Liver (tissue), 9 donors: ENCODE measurements around the gene HOXD12. TPM values are rescaled to one million over a fixed set of nuclear protein-coding genes. Genes with fewer than 3 reads are reported as not detected.

ENCODE experiments used
- DNase-seq: peaks from one replicate; pipeline ENCODE4 v3.0.0-alpha.2; 2017; ENCODE audit warnings: low spot score
- H3K27ac ChIP-seq, 2 donors: one replicate each; pipeline ENCODE4 v1.7.0; 2013; ENCODE audit warnings: inconsistent platforms in 2 of 2, low read length in 2 of 2, control low read depth in 1 of 2, low read depth in 1 of 2, mild to moderate bottlenecking in 1 of 2
- H3K27me3 ChIP-seq, 4 donors: one replicate each; pipeline versions ENCODE4 v1.6.1 to v1.7.0; 2013; ENCODE audit warnings: low read length in 3 of 4, inconsistent platforms in 1 of 4, mild to moderate bottlenecking in 1 of 4, moderate library complexity in 1 of 4; ENCODE audit not compliant: control insufficient read depth in 4 of 4, insufficient read depth in 4 of 4
- H3K36me3 ChIP-seq, 4 donors: one replicate each; pipeline versions ENCODE4 v1.6.1 to v1.7.0; 2013; ENCODE audit warnings: low read length in 3 of 4, mild to moderate bottlenecking in 3 of 4, low read depth in 1 of 4, moderate library complexity in 1 of 4; ENCODE audit not compliant: control insufficient read depth in 4 of 4, insufficient read depth in 3 of 4
- H3K4me1 ChIP-seq, 4 donors: one replicate each; pipeline versions ENCODE4 v1.6.1 to v1.7.0; 2013; ENCODE audit warnings: low read length in 3 of 4, mild to moderate bottlenecking in 3 of 4, moderate library complexity in 1 of 4; ENCODE audit not compliant: control insufficient read depth in 4 of 4, insufficient read depth in 4 of 4
- H3K4me3 ChIP-seq, 3 donors: one replicate each; pipeline versions ENCODE4 v1.6.1 to v1.7.0; 2013; ENCODE audit warnings: low read length in 3 of 3, control low read depth in 1 of 3, low read depth in 1 of 3, mild to moderate bottlenecking in 1 of 3
- H3K9ac ChIP-seq, 2 donors: one replicate each; pipeline ENCODE4 v1.7.0; 2013; ENCODE audit warnings: low read length in 2 of 2, mild to moderate bottlenecking in 2 of 2, moderate library complexity in 2 of 2, control low read depth in 1 of 2, low read depth in 1 of 2
- H3K9me3 ChIP-seq, 4 donors: one replicate each; pipeline versions ENCODE4 v1.6.1 to v1.7.0; 2013; ENCODE audit warnings: low read length in 3 of 4; ENCODE audit not compliant: control insufficient read depth in 4 of 4
- EGR1 ChIP-seq, 2 donors: IDR thresholded peaks; 2 replicates each; pipeline ENCODE4 v1.6.1; 2016 to 2018; ENCODE audit warnings: antibody characterized with exemption in 2 of 2, low read depth in 2 of 2
- FOXA1 ChIP-seq: IDR thresholded peaks from 2 replicates; pipeline ENCODE4 v1.6.1; 2016; ENCODE audit warnings: antibody characterized with exemption
- FOXA2 ChIP-seq: IDR thresholded peaks from 2 replicates; pipeline ENCODE4 v1.6.1; 2016; ENCODE audit warnings: antibody characterized with exemption
- HNF4A ChIP-seq, 2 donors: conservative IDR thresholded peaks; 2 replicates each; pipeline ENCODE4 v1.6.1; 2016; ENCODE audit warnings: antibody characterized with exemption in 2 of 2, mild to moderate bottlenecking in 2 of 2
- HNF4G ChIP-seq: IDR thresholded peaks from 2 replicates; pipeline ENCODE4 v1.6.1; 2016; ENCODE audit warnings: antibody characterized with exemption
- JUND ChIP-seq, 2 donors: IDR thresholded peaks; 2 replicates each; pipeline ENCODE4 v1.6.1; 2016; ENCODE audit warnings: antibody characterized with exemption in 2 of 2
- MAX ChIP-seq: IDR thresholded peaks from 2 replicates; pipeline ENCODE4 v1.6.1; 2016; ENCODE audit warnings: antibody characterized with exemption
- NR2F2 ChIP-seq: IDR thresholded peaks from 2 replicates; pipeline ENCODE4 v1.6.1; 2016; ENCODE audit warnings: antibody characterized with exemption
- RAD21 ChIP-seq, 2 donors: IDR thresholded peaks; 2 replicates each; pipeline ENCODE4 v1.6.1; 2016; ENCODE audit warnings: antibody characterized with exemption in 2 of 2, mild to moderate bottlenecking in 2 of 2
- RXRA ChIP-seq, 2 donors: IDR thresholded peaks; 2 replicates each; pipeline ENCODE4 v1.6.1; 2017 to 2018; ENCODE audit warnings: antibody characterized with exemption in 2 of 2, mild to moderate bottlenecking in 1 of 2
- SP1 ChIP-seq: IDR thresholded peaks from 2 replicates; pipeline ENCODE4 v1.6.1; 2018; ENCODE audit warnings: antibody characterized with exemption, mild to moderate bottlenecking
- YY1 ChIP-seq: IDR thresholded peaks from 2 replicates; pipeline ENCODE4 v1.6.1; 2016; ENCODE audit warnings: antibody characterized with exemption, mild to moderate bottlenecking
- WGBS: extraction: QIAGEN DNeasy Blood & Tissue Kit; methylation state at CpG from one replicate; pipeline ENCODE4 v1.1.7; 2013; 5-methylcytosine and 5-hydroxymethylcytosine counted together
- polyA plus RNA-seq, 2 donors: library from polyadenylated mRNA; stranded (reverse) in 1 of 2; unstranded in 1 of 2; fragments of 200-250 nt in 1 of 2; fragments of >200 nt in 1 of 2; fragmentation: Nextera tagmentation in 1 of 2; extraction: Ambion mirVana in 1 of 2; gene quantifications; one replicate each; pipeline versions ENCODE4 v1.2.1 to v1.2.3, GENCODE V29; 2013 to 2015
- total RNA-seq, 2 donors: library from RNA; depleted of rRNA; stranded (reverse); fragments of >200 nt; gene quantifications; one replicate each; pipeline ENCODE4 v1.2.3, GENCODE V29; 2014
- TF ChIP-seq, protein P1 (sequence below): IDR thresholded peaks from 2 replicates; pipeline ENCODE4 v1.6.1; 2016; ENCODE audit warnings: antibody characterized with exemption, mild to moderate bottlenecking
- TF ChIP-seq, protein P2 (sequence below): fragments of 150-350 bp; IDR thresholded peaks from 2 replicates; pipeline ENCODE4 v1.5.1; 2017; ENCODE audit warnings: improper control_type of control experiment, low read depth, low read length; ENCODE audit not compliant: missing input control
- TF ChIP-seq, protein P3 (sequence below): IDR thresholded peaks from 2 replicates; pipeline ENCODE4 v1.6.1; 2016; ENCODE audit warnings: antibody characterized with exemption
- TF ChIP-seq, protein P4 (sequence below): IDR thresholded peaks from 2 replicates; pipeline ENCODE4 v1.6.1; 2016; ENCODE audit warnings: antibody characterized with exemption
- donor health status: healthy.
- donor health status: healthy.
- donor health status: healthy.
- donor health status: healthy.
- donor health status: healthy.

Gene HOXD12
- total and polyA plus RNA-seq, 4 donors, result not detected

DNA sequence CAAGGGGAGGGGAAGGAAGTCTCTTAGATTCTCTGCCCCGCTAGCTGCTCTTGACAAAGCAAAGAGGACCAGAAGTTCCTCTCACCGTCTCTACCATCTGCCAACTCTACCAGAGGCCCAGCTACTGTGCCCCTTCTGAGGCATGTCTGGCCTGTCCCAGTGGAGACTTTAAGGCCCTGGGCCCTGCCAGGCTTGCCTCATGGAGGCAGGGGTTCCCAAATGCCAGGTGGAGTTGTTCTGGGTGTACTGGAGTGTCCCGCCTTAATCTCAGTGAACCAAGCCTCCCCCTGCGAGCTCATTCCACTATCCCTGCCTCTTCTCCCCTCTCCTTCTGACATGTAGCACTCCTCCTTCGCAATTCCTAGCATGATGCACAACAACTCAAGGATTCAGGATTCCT lies 2.2 kb downstream of the HOXD12 start:
- TF ChIP-seq FOXA2 (no peak), FOXA1 (no peak), SP1 (no peak), HNF4G (no peak), EGR1 (IDR thresholded peaks at IDR 0.05; ENCODE audit: low read depth in 2 of 2) (no peak), RAD21 (IDR thresholded peaks at IDR 0.05) (no peak), MAX (no peak), HNF4A (conservative IDR thresholded peaks at IDR 0.05) (no peak), NR2F2 (no peak), RXRA (IDR thresholded peaks at IDR 0.05) (no peak), JUND (IDR thresholded peaks at IDR 0.05) (no peak), YY1 (no peak)
- TF ChIP-seq, protein P1, sequence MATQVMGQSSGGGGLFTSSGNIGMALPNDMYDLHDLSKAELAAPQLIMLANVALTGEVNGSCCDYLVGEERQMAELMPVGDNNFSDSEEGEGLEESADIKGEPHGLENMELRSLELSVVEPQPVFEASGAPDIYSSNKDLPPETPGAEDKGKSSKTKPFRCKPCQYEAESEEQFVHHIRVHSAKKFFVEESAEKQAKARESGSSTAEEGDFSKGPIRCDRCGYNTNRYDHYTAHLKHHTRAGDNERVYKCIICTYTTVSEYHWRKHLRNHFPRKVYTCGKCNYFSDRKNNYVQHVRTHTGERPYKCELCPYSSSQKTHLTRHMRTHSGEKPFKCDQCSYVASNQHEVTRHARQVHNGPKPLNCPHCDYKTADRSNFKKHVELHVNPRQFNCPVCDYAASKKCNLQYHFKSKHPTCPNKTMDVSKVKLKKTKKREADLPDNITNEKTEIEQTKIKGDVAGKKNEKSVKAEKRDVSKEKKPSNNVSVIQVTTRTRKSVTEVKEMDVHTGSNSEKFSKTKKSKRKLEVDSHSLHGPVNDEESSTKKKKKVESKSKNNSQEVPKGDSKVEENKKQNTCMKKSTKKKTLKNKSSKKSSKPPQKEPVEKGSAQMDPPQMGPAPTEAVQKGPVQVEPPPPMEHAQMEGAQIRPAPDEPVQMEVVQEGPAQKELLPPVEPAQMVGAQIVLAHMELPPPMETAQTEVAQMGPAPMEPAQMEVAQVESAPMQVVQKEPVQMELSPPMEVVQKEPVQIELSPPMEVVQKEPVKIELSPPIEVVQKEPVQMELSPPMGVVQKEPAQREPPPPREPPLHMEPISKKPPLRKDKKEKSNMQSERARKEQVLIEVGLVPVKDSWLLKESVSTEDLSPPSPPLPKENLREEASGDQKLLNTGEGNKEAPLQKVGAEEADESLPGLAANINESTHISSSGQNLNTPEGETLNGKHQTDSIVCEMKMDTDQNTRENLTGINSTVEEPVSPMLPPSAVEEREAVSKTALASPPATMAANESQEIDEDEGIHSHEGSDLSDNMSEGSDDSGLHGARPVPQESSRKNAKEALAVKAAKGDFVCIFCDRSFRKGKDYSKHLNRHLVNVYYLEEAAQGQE, result no peak
- TF ChIP-seq, protein P2, sequence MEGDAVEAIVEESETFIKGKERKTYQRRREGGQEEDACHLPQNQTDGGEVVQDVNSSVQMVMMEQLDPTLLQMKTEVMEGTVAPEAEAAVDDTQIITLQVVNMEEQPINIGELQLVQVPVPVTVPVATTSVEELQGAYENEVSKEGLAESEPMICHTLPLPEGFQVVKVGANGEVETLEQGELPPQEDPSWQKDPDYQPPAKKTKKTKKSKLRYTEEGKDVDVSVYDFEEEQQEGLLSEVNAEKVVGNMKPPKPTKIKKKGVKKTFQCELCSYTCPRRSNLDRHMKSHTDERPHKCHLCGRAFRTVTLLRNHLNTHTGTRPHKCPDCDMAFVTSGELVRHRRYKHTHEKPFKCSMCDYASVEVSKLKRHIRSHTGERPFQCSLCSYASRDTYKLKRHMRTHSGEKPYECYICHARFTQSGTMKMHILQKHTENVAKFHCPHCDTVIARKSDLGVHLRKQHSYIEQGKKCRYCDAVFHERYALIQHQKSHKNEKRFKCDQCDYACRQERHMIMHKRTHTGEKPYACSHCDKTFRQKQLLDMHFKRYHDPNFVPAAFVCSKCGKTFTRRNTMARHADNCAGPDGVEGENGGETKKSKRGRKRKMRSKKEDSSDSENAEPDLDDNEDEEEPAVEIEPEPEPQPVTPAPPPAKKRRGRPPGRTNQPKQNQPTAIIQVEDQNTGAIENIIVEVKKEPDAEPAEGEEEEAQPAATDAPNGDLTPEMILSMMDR, result no peak
- TF ChIP-seq, protein P3, sequence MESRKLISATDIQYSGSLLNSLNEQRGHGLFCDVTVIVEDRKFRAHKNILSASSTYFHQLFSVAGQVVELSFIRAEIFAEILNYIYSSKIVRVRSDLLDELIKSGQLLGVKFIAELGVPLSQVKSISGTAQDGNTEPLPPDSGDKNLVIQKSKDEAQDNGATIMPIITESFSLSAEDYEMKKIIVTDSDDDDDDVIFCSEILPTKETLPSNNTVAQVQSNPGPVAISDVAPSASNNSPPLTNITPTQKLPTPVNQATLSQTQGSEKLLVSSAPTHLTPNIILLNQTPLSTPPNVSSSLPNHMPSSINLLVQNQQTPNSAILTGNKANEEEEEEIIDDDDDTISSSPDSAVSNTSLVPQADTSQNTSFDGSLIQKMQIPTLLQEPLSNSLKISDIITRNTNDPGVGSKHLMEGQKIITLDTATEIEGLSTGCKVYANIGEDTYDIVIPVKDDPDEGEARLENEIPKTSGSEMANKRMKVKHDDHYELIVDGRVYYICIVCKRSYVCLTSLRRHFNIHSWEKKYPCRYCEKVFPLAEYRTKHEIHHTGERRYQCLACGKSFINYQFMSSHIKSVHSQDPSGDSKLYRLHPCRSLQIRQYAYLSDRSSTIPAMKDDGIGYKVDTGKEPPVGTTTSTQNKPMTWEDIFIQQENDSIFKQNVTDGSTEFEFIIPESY, result no peak
- TF ChIP-seq, protein P4, sequence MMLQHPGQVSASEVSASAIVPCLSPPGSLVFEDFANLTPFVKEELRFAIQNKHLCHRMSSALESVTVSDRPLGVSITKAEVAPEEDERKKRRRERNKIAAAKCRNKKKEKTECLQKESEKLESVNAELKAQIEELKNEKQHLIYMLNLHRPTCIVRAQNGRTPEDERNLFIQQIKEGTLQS, result no peak
- 38% methylated on average over 5 of the region's 5 CpGs for WGBS
- peaks cover 22 to 73% (median 37%) of the 10 kb centered on the region in 4 donors for H3K27me3 ChIP-seq
- no peak for DNase-seq
- no peak overlapping the region for H3K9ac ChIP-seq
- H3K36me3 ChIP-seq, result no peaks in the 10 kb centered on the region
- no peaks in the 10 kb centered on the region for H3K9me3 ChIP-seq
- no peak overlapping the region for H3K4me3 ChIP-seq
- H3K27ac ChIP-seq, result no peak overlapping the region
- peaks cover 1 to 23% (median 9%) of the 10 kb centered on the region in 4 donors for H3K4me1 ChIP-seq

GRCh38 chr2:176102309-176102866 lies 2.8 kb downstream of the HOXD12 start:
- Histone ChIP-seq H3K9me3 (no peaks in the 10 kb centered on the region), H3K4me1 (peaks cover 0 to 23% (median 6%) of the 10 kb centered on the region in 4 donors), H3K9ac (no peak overlapping the region), H3K27ac (no peak overlapping the region), H3K36me3 (no peaks in the 10 kb centered on the region), H3K27me3 (peaks cover 27 to 70% (median 37%) of the 10 kb centered on the region in 4 donors), H3K4me3 (no peak overlapping the region)
- TF ChIP-seq YY1, result no peak
- TF ChIP-seq, protein P4, result no peak
- TF ChIP-seq JUND (IDR thresholded peaks at IDR 0.05), result no peak
- no peak for TF ChIP-seq HNF4G
- TF ChIP-seq, protein P2, result no peak
- TF ChIP-seq NR2F2, result no peak
- TF ChIP-seq FOXA1, result no peak
- no peak for TF ChIP-seq EGR1 (IDR thresholded peaks at IDR 0.05; ENCODE audit: low read depth in 2 of 2)
- no peak for TF ChIP-seq HNF4A (conservative IDR thresholded peaks at IDR 0.05)
- TF ChIP-seq, protein P1, result no peak
- DNase-seq, result no peak
- WGBS, result 16% methylated on average over 7 of the region's 7 CpGs
